WTC11 (cell line): Measurements from ENCODE around the gene PCDH9. TPM values are rescaled to one million over a fixed set of nuclear protein-coding genes. Genes with fewer than 3 reads are reported as not detected.

ENCODE experiments used
- ATAC-seq: fragments of 200-7000 bp; cut with Tn5 transposase; 2 replicates; pipeline ENCODE4 v1.10.0; 2021; ENCODE audit warnings: mild to moderate bottlenecking, moderate library complexity
- CTCF ChIA-PET: fragments of 300-600 bp; sonication (Branson Sonifier 250); formaldehyde crosslinking; loops from one replicate; lab custom pipeline; 2021; ENCODE audit warnings: antibody characterized with exemption; lab: Charles Lee
- POLR2A ChIA-PET: fragments of 350-600 bp; sonication (Branson Sonifier 250); formaldehyde crosslinking; loops from one replicate; lab custom pipeline; 2021; ENCODE audit warnings: antibody characterized with exemption; lab: Charles Lee
- DNase-seq: peaks from one replicate; pipeline ENCODE4 v3.0.0; 2021; ENCODE audit warnings: low spot score
- H3K27ac Mint-ChIP-seq: 2 replicates; pipeline ENCODE4 v1.8.0; 2021; ENCODE audit warnings: mixed read lengths
- H3K27me3 Mint-ChIP-seq: 2 replicates; pipeline ENCODE4 v1.8.0; 2021; ENCODE audit warnings: low read depth, mild to moderate bottlenecking, moderate library complexity, mixed read lengths
- H3K36me3 Mint-ChIP-seq: 2 replicates; pipeline ENCODE4 v1.8.0; 2021; ENCODE audit warnings: mixed read lengths
- H3K4me1 Mint-ChIP-seq: 2 replicates; pipeline ENCODE4 v1.8.0; 2022; ENCODE audit warnings: mixed read lengths
- H3K4me3 Mint-ChIP-seq: 2 replicates; pipeline ENCODE4 v1.8.0; 2021; ENCODE audit warnings: mild to moderate bottlenecking, moderate library complexity, mixed read lengths
- H3K9me3 Mint-ChIP-seq: 2 replicates; pipeline ENCODE4 v1.8.0; 2021; ENCODE audit warnings: mixed read lengths
- CREB1 ChIP-seq: sonication (generic); formaldehyde crosslinking; IDR thresholded peaks from 2 replicates; pipeline ENCODE4 v1.8.0; 2023; ENCODE audit warnings: mild to moderate bottlenecking, missing genetic modification reagents
- ETV6 ChIP-seq: sonication (generic); formaldehyde crosslinking; IDR thresholded peaks from 2 replicates; pipeline ENCODE4 v1.8.1; 2022; ENCODE audit warnings: mild to moderate bottlenecking, missing genetic modification reagents
- FOXK1 ChIP-seq: sonication (generic); formaldehyde crosslinking; IDR thresholded peaks from 2 replicates; pipeline ENCODE4 v1.8.0; 2022; ENCODE audit warnings: mild to moderate bottlenecking, moderate library complexity, missing genetic modification reagents
- KAT7 ChIP-seq: sonication (generic); formaldehyde crosslinking; IDR thresholded peaks from 2 replicates; pipeline ENCODE4 v1.8.1; 2023; ENCODE audit warnings: missing genetic modification reagents, mild to moderate bottlenecking, borderline replicate concordance
- NFATC4 ChIP-seq: fragments of 250-450 bp; sonication (Bioruptor Pico); IDR thresholded peaks from 2 replicates; pipeline ENCODE4 v1.9.0; 2021; ENCODE audit warnings: mild to moderate bottlenecking
- NFYB ChIP-seq: sonication (generic); formaldehyde crosslinking; conservative IDR thresholded peaks from 2 replicates; pipeline ENCODE4 v1.8.0; 2022; ENCODE audit warnings: low read depth, missing genetic modification reagents
- OVOL2 ChIP-seq: fragments of 250-450 bp; sonication (Bioruptor Pico); IDR thresholded peaks from 2 replicates; pipeline ENCODE4 v1.9.0; 2021; ENCODE audit warnings: mild to moderate bottlenecking, borderline replicate concordance
- SP1 ChIP-seq: sonication (generic); formaldehyde crosslinking; conservative IDR thresholded peaks from 2 replicates; pipeline ENCODE4 v1.8.1; 2022; ENCODE audit warnings: missing genetic modification reagents
- TEAD1 ChIP-seq: sonication (generic); formaldehyde crosslinking; IDR thresholded peaks from 2 replicates; pipeline ENCODE4 v1.8.0; 2022; ENCODE audit warnings: mild to moderate bottlenecking, missing genetic modification reagents
- ZNF219 ChIP-seq: sonication (generic); formaldehyde crosslinking; IDR thresholded peaks from 2 replicates; pipeline ENCODE4 v1.8.0; 2023; ENCODE audit warnings: missing genetic modification reagents, mild to moderate bottlenecking, borderline replicate concordance
- ZNF263 ChIP-seq: sonication (generic); formaldehyde crosslinking; IDR thresholded peaks from 2 replicates; pipeline ENCODE4 v1.8.1; 2022; ENCODE audit warnings: low read depth, mild to moderate bottlenecking, moderate library complexity, missing genetic modification reagents
- ZNF416 ChIP-seq: fragments of 250-450 bp; sonication (Bioruptor Pico); IDR thresholded peaks from 2 replicates; pipeline ENCODE4 v1.9.0; 2021; ENCODE audit warnings: mild to moderate bottlenecking, inconsistent platforms
- ZNF423 ChIP-seq: fragments of 250-450 bp; sonication (Bioruptor Pico); IDR thresholded peaks from 2 replicates; pipeline ENCODE4 v2.1.2; 2022; ENCODE audit warnings: mild to moderate bottlenecking, moderate library complexity
- total RNA-seq: library from RNA; stranded (reverse); gene quantifications from 3 replicates; pipeline ENCODE4 v1.2.3, GENCODE V29; 2021
- TF ChIP-seq, protein P1 (sequence below): sonication (generic); formaldehyde crosslinking; IDR thresholded peaks from 2 replicates; pipeline ENCODE4 v1.8.0; 2022; ENCODE audit warnings: mild to moderate bottlenecking, missing genetic modification reagents
- TF ChIP-seq, protein P2 (sequence below): sonication (generic); formaldehyde crosslinking; IDR thresholded peaks from 2 replicates; pipeline ENCODE4 v1.8.1; 2022; ENCODE audit warnings: low read depth, missing genetic modification reagents, borderline replicate concordance
- TF ChIP-seq, protein P3 (sequence below): fragments of 250-450 bp; sonication (Bioruptor Pico); IDR thresholded peaks from 2 replicates; pipeline ENCODE4 v1.9.0; 2021; ENCODE audit warnings: mild to moderate bottlenecking
- TF ChIP-seq, protein P4 (sequence below): sonication (generic); formaldehyde crosslinking; IDR thresholded peaks from 2 replicates; pipeline ENCODE4 v1.8.1; 2022; ENCODE audit warnings: mild to moderate bottlenecking, missing genetic modification reagents, moderate library complexity, borderline replicate concordance
- TF ChIP-seq, protein P5 (sequence below): sonication (generic); formaldehyde crosslinking; IDR thresholded peaks from 2 replicates; pipeline ENCODE4 v1.8.1; 2022; ENCODE audit warnings: mild to moderate bottlenecking, moderate library complexity, missing genetic modification reagents
- TF ChIP-seq, protein P6 (sequence below): fragments of 250-450 bp; sonication (Bioruptor Pico); conservative IDR thresholded peaks from 2 replicates; pipeline ENCODE4 v1.9.0; 2021; ENCODE audit warnings: mild to moderate bottlenecking
- TF ChIP-seq, protein P7 (sequence below): fragments of 250-450 bp; sonication (Bioruptor Pico); IDR thresholded peaks from 2 replicates; pipeline ENCODE4 v1.9.0; 2021; ENCODE audit warnings: moderate library complexity, mild to moderate bottlenecking, inconsistent platforms, borderline replicate concordance

Gene PCDH9
- total RNA-seq, 1 experiment from 2014 or later: 0.48 TPM

DNA sequence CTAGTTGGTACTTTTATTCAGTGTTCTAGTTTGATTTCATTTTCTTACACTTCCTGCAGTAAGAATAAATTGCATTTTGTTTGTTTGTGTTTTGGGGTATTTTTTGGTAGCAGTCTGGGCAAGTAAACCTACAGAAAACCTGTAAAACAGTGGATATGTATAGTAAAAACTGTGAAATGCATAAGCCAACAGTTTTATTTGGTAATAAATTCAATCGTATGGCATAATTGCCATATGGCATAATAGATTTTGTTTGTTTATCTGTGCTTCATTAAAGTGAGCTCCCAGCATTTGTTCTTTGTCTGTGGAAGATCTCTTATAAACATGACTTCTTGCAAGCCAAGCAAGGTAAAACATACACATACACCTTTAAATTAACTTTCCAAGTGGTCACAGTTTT, 111.9 kb downstream of the PCDH9 start (continued):
- TF ChIP-seq, protein P1, sequence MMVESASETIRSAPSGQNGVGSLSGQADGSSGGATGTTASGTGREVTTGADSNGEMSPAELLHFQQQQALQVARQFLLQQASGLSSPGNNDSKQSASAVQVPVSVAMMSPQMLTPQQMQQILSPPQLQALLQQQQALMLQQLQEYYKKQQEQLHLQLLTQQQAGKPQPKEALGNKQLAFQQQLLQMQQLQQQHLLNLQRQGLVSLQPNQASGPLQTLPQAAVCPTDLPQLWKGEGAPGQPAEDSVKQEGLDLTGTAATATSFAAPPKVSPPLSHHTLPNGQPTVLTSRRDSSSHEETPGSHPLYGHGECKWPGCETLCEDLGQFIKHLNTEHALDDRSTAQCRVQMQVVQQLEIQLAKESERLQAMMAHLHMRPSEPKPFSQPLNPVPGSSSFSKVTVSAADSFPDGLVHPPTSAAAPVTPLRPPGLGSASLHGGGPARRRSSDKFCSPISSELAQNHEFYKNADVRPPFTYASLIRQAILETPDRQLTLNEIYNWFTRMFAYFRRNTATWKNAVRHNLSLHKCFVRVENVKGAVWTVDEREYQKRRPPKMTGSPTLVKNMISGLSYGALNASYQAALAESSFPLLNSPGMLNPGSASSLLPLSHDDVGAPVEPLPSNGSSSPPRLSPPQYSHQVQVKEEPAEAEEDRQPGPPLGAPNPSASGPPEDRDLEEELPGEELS (CRISPR knock-in tag): no peak
- TF ChIP-seq, protein P2, sequence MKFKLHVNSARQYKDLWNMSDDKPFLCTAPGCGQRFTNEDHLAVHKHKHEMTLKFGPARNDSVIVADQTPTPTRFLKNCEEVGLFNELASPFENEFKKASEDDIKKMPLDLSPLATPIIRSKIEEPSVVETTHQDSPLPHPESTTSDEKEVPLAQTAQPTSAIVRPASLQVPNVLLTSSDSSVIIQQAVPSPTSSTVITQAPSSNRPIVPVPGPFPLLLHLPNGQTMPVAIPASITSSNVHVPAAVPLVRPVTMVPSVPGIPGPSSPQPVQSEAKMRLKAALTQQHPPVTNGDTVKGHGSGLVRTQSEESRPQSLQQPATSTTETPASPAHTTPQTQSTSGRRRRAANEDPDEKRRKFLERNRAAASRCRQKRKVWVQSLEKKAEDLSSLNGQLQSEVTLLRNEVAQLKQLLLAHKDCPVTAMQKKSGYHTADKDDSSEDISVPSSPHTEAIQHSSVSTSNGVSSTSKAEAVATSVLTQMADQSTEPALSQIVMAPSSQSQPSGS (CRISPR knock-in tag): no peak
- TF ChIP-seq, protein P3, sequence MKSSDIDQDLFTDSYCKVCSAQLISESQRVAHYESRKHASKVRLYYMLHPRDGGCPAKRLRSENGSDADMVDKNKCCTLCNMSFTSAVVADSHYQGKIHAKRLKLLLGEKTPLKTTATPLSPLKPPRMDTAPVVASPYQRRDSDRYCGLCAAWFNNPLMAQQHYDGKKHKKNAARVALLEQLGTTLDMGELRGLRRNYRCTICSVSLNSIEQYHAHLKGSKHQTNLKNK (CRISPR knock-in tag): no peak
- TF ChIP-seq KAT7 (CRISPR knock-in tag) (no peak), OVOL2 (CRISPR knock-in tag) (no peak), ETV6 (no peak)
- TF ChIP-seq, protein P4, sequence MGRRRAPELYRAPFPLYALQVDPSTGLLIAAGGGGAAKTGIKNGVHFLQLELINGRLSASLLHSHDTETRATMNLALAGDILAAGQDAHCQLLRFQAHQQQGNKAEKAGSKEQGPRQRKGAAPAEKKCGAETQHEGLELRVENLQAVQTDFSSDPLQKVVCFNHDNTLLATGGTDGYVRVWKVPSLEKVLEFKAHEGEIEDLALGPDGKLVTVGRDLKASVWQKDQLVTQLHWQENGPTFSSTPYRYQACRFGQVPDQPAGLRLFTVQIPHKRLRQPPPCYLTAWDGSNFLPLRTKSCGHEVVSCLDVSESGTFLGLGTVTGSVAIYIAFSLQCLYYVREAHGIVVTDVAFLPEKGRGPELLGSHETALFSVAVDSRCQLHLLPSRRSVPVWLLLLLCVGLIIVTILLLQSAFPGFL (CRISPR knock-in tag): no peak

DNA sequence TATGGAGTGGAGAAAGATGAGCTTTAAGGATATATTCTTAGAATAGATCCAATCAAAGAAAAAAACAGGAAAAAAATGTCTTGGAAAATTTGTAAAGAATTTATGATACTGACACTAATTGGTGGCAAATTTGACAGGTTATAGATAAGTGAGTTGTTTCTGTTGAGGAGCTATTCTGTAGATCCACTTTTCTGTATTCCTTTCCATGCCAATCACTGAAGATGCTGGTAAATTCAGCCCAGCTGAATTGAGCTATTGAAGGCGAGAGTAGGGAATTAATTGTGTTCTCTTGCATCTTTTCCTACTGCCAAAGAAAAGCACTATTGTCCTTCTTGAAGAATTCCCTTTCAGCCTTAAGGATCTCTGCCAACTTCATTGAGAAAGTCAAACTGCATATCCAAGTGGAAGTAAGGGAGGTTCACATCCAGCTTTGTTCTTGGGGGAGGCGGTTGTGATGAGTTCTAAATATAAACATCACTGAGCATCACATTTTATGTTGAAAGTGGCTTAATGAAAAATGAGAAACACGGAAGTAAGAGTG, 113.1 kb downstream of the PCDH9 start:
- Mint-ChIP-seq H3K9me3 (no peaks in the 10 kb centered on the region), H3K4me1 (no peaks in the 10 kb centered on the region), H3K4me3 (no peak overlapping the region), H3K27me3 (no peaks in the 10 kb centered on the region; the same call in 1 of the 2 replicates), H3K36me3 (no peaks in the 10 kb centered on the region), H3K27ac (no peak overlapping the region)
- no peak for DNase-seq
- ATAC-seq: no peak
- POLR2A ChIA-PET: no interaction called here
- CTCF ChIA-PET: interaction anchor here (0.5 kb wide), 1 partner anchor 26 kb away, joined by 3 read pairs; no protein-coding TSS in a partner anchor
- no peak for TF ChIP-seq SP1 (CRISPR knock-in tag)
- no peak for TF ChIP-seq FOXK1 (CRISPR knock-in tag)
- TF ChIP-seq, protein P5, sequence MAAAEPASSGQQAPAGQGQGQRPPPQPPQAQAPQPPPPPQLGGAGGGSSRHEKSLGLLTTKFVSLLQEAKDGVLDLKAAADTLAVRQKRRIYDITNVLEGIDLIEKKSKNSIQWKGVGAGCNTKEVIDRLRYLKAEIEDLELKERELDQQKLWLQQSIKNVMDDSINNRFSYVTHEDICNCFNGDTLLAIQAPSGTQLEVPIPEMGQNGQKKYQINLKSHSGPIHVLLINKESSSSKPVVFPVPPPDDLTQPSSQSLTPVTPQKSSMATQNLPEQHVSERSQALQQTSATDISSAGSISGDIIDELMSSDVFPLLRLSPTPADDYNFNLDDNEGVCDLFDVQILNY (CRISPR knock-in tag): no peak
- no peak for TF ChIP-seq TEAD1 (CRISPR knock-in tag)
- TF ChIP-seq, protein P6, sequence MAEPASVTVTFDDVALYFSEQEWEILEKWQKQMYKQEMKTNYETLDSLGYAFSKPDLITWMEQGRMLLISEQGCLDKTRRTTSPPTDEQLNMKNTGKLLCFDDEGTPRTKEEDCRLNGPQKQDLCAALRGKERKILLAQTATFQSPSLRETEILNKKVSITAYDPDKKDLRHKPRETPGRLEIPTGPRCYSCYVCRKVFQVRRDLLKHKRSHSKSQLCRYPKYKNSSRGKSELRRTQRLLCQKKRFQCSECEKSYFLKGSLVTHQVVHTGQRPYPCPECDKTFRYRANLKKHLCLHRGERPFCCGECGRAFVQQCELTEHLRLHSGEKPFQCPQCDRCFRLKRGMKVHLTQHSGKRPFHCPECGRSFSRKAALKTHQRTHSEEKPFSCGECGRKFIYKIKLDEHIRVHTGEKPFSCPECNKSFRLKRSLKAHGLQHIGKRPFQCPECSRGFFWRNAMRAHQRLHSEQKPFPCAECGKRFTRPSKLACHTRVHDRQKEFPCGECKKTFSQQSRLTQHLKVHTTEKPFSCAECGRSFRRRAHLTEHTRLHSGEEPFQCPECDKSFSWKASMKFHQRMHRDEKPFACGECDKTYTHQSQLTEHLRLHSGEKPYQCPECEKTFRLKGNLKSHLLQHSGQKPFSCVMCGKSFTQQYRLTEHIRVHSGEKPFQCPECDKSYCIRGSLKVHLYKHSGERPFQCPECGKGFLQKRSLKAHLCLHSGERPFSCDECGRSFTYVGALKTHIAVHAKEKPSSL (CRISPR knock-in tag): no peak

DNA sequence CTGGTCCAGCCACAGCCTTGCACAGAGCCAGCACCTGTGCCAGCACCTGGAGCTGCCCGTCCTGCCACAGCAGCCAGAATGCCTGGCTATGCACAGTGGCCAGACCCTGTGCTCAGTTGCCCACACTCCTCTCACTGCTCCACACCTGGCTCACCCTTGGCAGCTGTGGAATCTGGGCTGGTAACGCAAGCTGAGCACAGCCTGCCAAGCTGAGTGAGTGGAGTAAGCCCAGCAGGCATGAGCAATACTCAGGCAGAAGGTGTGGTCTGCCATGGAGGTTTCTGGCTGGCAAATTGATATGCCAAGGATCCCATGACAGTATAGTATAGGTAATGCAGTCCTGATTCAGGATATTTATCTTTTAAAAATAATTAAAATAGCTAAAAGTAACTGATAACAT, 122.2 kb downstream of the PCDH9 start:
- Mint-ChIP-seq H3K27ac (no peak overlapping the region), H3K4me3 (no peak overlapping the region), H3K36me3 (peaks cover 4% of the 10 kb centered on the region; the same call in 1 of the 2 replicates), H3K27me3 (no peaks in the 10 kb centered on the region), H3K9me3 (peaks cover 6% of the 10 kb centered on the region), H3K4me1 (no peaks in the 10 kb centered on the region)
- no peak for ATAC-seq
- CTCF ChIA-PET: no interaction called here
- DNase-seq: no peak
- POLR2A ChIA-PET: no interaction called here
- TF ChIP-seq, protein P2 (CRISPR knock-in tag): no peak
- TF ChIP-seq ZNF423 (CRISPR knock-in tag) (no peak), CREB1 (CRISPR knock-in tag) (no peak), ZNF219 (CRISPR knock-in tag) (no peak), ZNF263 (CRISPR knock-in tag) (no peak), ZNF416 (CRISPR knock-in tag) (no peak), NFATC4 (CRISPR knock-in tag) (no peak), NFYB (no peak)
- TF ChIP-seq, protein P7, sequence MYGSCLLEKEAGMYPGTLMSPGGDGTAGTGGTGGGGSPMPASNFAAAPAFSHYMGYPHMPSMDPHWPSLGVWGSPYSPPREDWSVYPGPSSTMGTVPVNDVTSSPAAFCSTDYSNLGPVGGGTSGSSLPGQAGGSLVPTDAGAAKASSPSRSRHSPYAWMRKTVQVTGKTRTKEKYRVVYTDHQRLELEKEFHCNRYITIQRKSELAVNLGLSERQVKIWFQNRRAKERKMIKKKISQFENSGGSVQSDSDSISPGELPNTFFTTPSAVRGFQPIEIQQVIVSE (CRISPR knock-in tag): no peak
